IMR-90 (cell line): ENCODE results near the gene SERINC3. TPM values are rescaled to one million over a fixed set of nuclear protein-coding genes. Genes with fewer than 3 reads are reported as not detected.

Source experiments
- ATAC-seq: fragments of 200-7000 bp; cut with Tn5 transposase; 2 replicates; pipeline ENCODE4 v1.9.1; 2020; ENCODE audit warnings: low read depth, mild to moderate bottlenecking, moderate library complexity
- BruUV-seq: library from RNA; stranded (reverse); fragments of 400-500 nt; replicated peaks from 2 replicates; lab custom pipeline; 2021; lab: Mats Ljungman, UMichigan
- CTCF ChIA-PET: fragments of 300-600 bp; formaldehyde crosslinking; extraction: SDS; loops from one replicate; lab custom pipeline; 2021; ENCODE audit warnings: antibody characterized with exemption; lab: Yijun Ruan, JAX
- POLR2A ChIA-PET: fragments of 300-600 bp; sonication (Branson Sonifier 250); formaldehyde crosslinking; loops from one replicate; lab custom pipeline; 2022; ENCODE audit warnings: antibody characterized with exemption; ENCODE audit not compliant: unreplicated experiment; lab: Charles Lee
- DNase-seq: peaks from one replicate; pipeline ENCODE4 v3.0.0; 2013
- H2AFZ ChIP-seq: replicated peaks from 2 replicates; pipeline ENCODE3; 2013; ENCODE audit warnings: low read length, mild to moderate bottlenecking; ENCODE audit not compliant: poor library complexity
- H2AK5ac ChIP-seq: 2 replicates; pipeline ENCODE4 v1.6.1; 2013; ENCODE audit warnings: low read depth, low read length, inconsistent platforms
- H2AK9ac ChIP-seq: replicated peaks from 2 replicates; pipeline ENCODE3; 2013; ENCODE audit warnings: mild to moderate bottlenecking, low read depth, low read length, moderate library complexity; ENCODE audit not compliant: poor library complexity
- H2BK120ac ChIP-seq: 2 replicates; pipeline ENCODE4 v1.6.1; 2013; ENCODE audit warnings: low read depth, low read length, inconsistent platforms
- H2BK15ac ChIP-seq: 3 replicates; pipeline ENCODE4 v1.6.1; 2013; ENCODE audit warnings: low read depth, low read length, inconsistent platforms
- H2BK20ac ChIP-seq: 2 replicates; pipeline ENCODE4 v1.6.1; 2013; ENCODE audit warnings: low read depth, mild to moderate bottlenecking, inconsistent platforms, low read length, moderate library complexity
- H2BK5ac ChIP-seq: 2 replicates; pipeline ENCODE4 v1.6.1; 2013; ENCODE audit warnings: mild to moderate bottlenecking, low read depth, low read length, inconsistent platforms; ENCODE audit not compliant: poor library complexity, severe bottlenecking
- H3K14ac ChIP-seq: replicated peaks from 2 replicates; pipeline ENCODE4 v1.6.1; 2013; ENCODE audit warnings: low read depth, low read length, inconsistent platforms
- H3K18ac ChIP-seq: 2 replicates; pipeline ENCODE4 v1.6.1; 2013; ENCODE audit warnings: low read depth, low read length, control low read depth
- H3K23ac ChIP-seq: 2 replicates; pipeline ENCODE4 v1.6.1; 2013; ENCODE audit warnings: low read depth, low read length, inconsistent platforms
- H3K27ac ChIP-seq: 2 replicates; pipeline ENCODE4 v1.5.1; 2013; ENCODE audit warnings: mild to moderate bottlenecking, control low read depth, low read length; ENCODE audit not compliant: insufficient read depth
- H3K27me3 ChIP-seq: 2 replicates; pipeline ENCODE4 v1.6.1; 2013; ENCODE audit warnings: low read length; ENCODE audit not compliant: control insufficient read depth, insufficient read depth
- H3K36me3 ChIP-seq: 2 replicates; pipeline ENCODE4 v1.6.1; 2013; ENCODE audit warnings: low read length, mixed read lengths; ENCODE audit not compliant: control insufficient read depth, insufficient read depth
- H3K4ac ChIP-seq: 2 replicates; pipeline ENCODE4 v1.6.1; 2013; ENCODE audit warnings: low read depth, low read length, inconsistent platforms
- H3K4me1 ChIP-seq: 2 replicates; pipeline ENCODE4 v1.6.1; 2013; ENCODE audit warnings: low read length, mixed read lengths; ENCODE audit not compliant: control insufficient read depth, insufficient read depth
- H3K4me2 ChIP-seq: 2 replicates; pipeline ENCODE4 v1.6.1; 2013; ENCODE audit warnings: low read depth, mild to moderate bottlenecking, control low read depth, low read length, moderate library complexity
- H3K4me3 ChIP-seq: 2 replicates; pipeline ENCODE4 v1.5.1; 2013; ENCODE audit warnings: low read depth, mild to moderate bottlenecking, control low read depth, low read length, moderate library complexity; ENCODE audit not compliant: insufficient read depth
- H3K56ac ChIP-seq: 2 replicates; pipeline ENCODE4 v1.6.1; 2013; ENCODE audit warnings: low read length, inconsistent platforms; ENCODE audit not compliant: insufficient read depth; ENCODE audit errors: extremely low read depth
- H3K79me1 ChIP-seq, 2 experiments: 2 replicates each; pipeline ENCODE4 v1.6.1; 2013; ENCODE audit warnings: low read length in 2 of 2, inconsistent platforms in 1 of 2, low read depth in 1 of 2
- H3K9ac ChIP-seq: 2 replicates; pipeline ENCODE4 v1.6.1; 2013; ENCODE audit warnings: low read depth, low read length, control low read depth
- H3K9me1 ChIP-seq: 2 replicates; pipeline ENCODE4 v1.6.1; 2013; ENCODE audit warnings: low read length, inconsistent platforms; ENCODE audit not compliant: insufficient read depth
- H3K9me3 ChIP-seq: 2 replicates; pipeline ENCODE4 v1.6.1; 2013; ENCODE audit warnings: low read length; ENCODE audit not compliant: control insufficient read depth, insufficient read depth
- H4K20me1 ChIP-seq: 2 replicates; pipeline ENCODE4 v1.6.1; 2013; ENCODE audit warnings: low read length, inconsistent platforms; ENCODE audit not compliant: insufficient read depth
- H4K5ac ChIP-seq: 2 replicates; pipeline ENCODE4 v1.6.1; 2013; ENCODE audit warnings: mild to moderate bottlenecking, low read depth, low read length, control low read depth
- H4K8ac ChIP-seq, 2 experiments: 2 replicates each; pipeline ENCODE4 v1.6.1; 2013; ENCODE audit warnings: low read depth in 2 of 2, low read length in 2 of 2, control low read depth in 1 of 2, inconsistent platforms in 1 of 2
- H4K91ac ChIP-seq: 2 replicates; pipeline ENCODE4 v1.6.1; 2013; ENCODE audit warnings: low read depth, low read length, inconsistent platforms; ENCODE audit not compliant: insufficient read depth
- MXI1 ChIP-seq: IDR thresholded peaks from 2 replicates; pipeline ENCODE4 v1.6.1; 2012; ENCODE audit warnings: low read depth, mild to moderate bottlenecking, low read length, moderate library complexity, borderline replicate concordance
- RCOR1 ChIP-seq: IDR thresholded peaks from 2 replicates; pipeline ENCODE4 v1.6.1; 2012; ENCODE audit warnings: mild to moderate bottlenecking, low read length, improper control_type of control experiment; ENCODE audit not compliant: insufficient replicate concordance
- WGBS, 2 experiments: methylation state at CpG; one replicate each; pipeline versions ENCODE4 v1.1.5 to v1.1.7; 2013; ENCODE audit warnings: missing lambda C conversion rate in 2 of 2; ENCODE audit not compliant: insufficient read length in 1 of 2; ENCODE audit errors: extremely low coverage in 2 of 2; 5-methylcytosine and 5-hydroxymethylcytosine counted together
- dilution Hi-C: fragments of 300-500 bp; cut with HindIII; formaldehyde crosslinking; loops from one replicate; pipeline ENCODE4 v1.14.3; 2018; ENCODE audit warnings: low sequenced_read_pairs; ENCODE audit not compliant: unreplicated experiment
- in situ Hi-C: fragments of 300-500 bp; cut with MboI; formaldehyde crosslinking; loops from 3 replicates; pipeline ENCODE4 v1.14.3; 2019; ENCODE audit warnings: low sequenced_read_pairs, inconsistent platforms, mixed read lengths
- intact Hi-C: fragments of 100-400 bp; cut with micrococcal nuclease; formaldehyde crosslinking; loops from 2 replicates; pipeline ENCODE4 v1.10.0; 2022
- polyA plus RNA-seq, 3 experiments: library from polyadenylated mRNA; depleted of rRNA; stranded (reverse); fragments of >200 nt; gene quantifications; 2 replicates each; pipeline ENCODE4 v1.2.3, GENCODE V29; 2012; ENCODE audit warnings: low replicate concordance in 1 of 3
- total RNA-seq: library from RNA; depleted of rRNA; stranded (reverse); fragments of >200 nt; gene quantifications from 2 replicates; pipeline ENCODE4 v1.2.3, GENCODE V29; 2012
- TF ChIP-seq, protein P1 (sequence below): fragments of 150-350 bp; IDR thresholded peaks from 2 replicates; pipeline ENCODE4 v1.6.1; 2017; ENCODE audit warnings: mild to moderate bottlenecking, antibody characterized with exemption, low read length, low read depth
- TF ChIP-seq, protein P2 (sequence below): conservative IDR thresholded peaks from 2 replicates; pipeline ENCODE4 v1.5.1; 2012; ENCODE audit warnings: mild to moderate bottlenecking, low read depth, low read length, improper control_type of control experiment

SERINC3 gene
- total and polyA plus RNA-seq, 2 of the 4 experiments (the other 2 are of a cell fraction) = 101 to 132 TPM

DNA sequence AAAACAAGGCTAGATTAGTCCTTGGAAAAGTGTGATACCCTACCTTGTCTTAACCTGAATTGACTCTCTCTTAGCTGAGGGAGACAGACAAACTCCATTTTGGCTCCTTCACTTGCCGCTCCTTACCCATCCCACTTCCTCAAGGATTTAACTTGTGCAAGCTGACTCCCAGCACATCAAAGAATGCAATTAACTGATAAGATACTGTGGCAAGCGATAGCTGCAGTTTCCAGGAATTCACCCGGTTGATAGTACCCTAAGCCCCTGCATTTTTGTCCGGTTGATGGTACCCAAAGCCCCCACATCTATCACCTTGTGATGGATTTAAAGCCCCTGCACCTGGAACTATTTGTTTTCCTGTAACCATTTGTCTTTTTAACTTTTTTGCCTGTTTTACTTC is 1.9 kb upstream of the SERINC3 start:
- H2AK5ac ChIP-seq = no peak overlapping the region
- dilution Hi-C loops = no loop called here
- BruUV-seq = no TSS peak
- in situ Hi-C loops = no loop called here
- no peak overlapping the region for H4K5ac ChIP-seq
- no peak overlapping the region for H2AK9ac ChIP-seq
- H3K4me1 ChIP-seq = peaks cover 11% of the 10 kb centered on the region
- H3K14ac ChIP-seq = no peak overlapping the region
- CTCF ChIA-PET = interaction anchor here (0.6 kb wide), 1 partner anchor 321 kb away, joined by 3 read pairs; no protein-coding TSS in a partner anchor
- peaks cover 29% of the 10 kb centered on the region for H4K20me1 ChIP-seq
- no peak overlapping the region for H2AFZ ChIP-seq
- H3K9ac ChIP-seq = no peak overlapping the region
- no peak overlapping the region for H3K4me2 ChIP-seq
- H3K79me1 ChIP-seq = peaks cover 0 to 29% of the 10 kb centered on the region in 2 experiments; a peak in 2 of 4 replicates
- no peak overlapping the region for H3K4ac ChIP-seq
- no peak overlapping the region for H3K56ac ChIP-seq
- ATAC-seq (no peak), DNase-seq (no peak)
- H3K18ac ChIP-seq = no peak overlapping the region
- WGBS, 2 experiments = no CpG with 5 or more reads among the region's 4 CpGs
- H3K27me3 ChIP-seq = no peaks in the 10 kb centered on the region
- intact Hi-C loops = loop anchor here (2.0 kb wide), 1 partner anchor 87 kb away; no protein-coding TSS in a partner anchor
- no peak overlapping the region for H2BK5ac ChIP-seq
- no peak overlapping the region for H2BK120ac ChIP-seq
- H4K91ac ChIP-seq = no peak overlapping the region
- POLR2A ChIA-PET = no interaction called here
- H3K23ac ChIP-seq = no peak overlapping the region
- H2BK20ac ChIP-seq = no peak overlapping the region
- H3K4me3 ChIP-seq = no peak overlapping the region
- H2BK15ac ChIP-seq = no peak overlapping the region; the same call in 2 of the 3 replicates
- no peak for TF ChIP-seq MXI1
- no peak for TF ChIP-seq RCOR1
- TF ChIP-seq, protein P1, sequence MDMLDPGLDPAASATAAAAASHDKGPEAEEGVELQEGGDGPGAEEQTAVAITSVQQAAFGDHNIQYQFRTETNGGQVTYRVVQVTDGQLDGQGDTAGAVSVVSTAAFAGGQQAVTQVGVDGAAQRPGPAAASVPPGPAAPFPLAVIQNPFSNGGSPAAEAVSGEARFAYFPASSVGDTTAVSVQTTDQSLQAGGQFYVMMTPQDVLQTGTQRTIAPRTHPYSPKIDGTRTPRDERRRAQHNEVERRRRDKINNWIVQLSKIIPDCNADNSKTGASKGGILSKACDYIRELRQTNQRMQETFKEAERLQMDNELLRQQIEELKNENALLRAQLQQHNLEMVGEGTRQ = no peak
- TF ChIP-seq, protein P2, sequence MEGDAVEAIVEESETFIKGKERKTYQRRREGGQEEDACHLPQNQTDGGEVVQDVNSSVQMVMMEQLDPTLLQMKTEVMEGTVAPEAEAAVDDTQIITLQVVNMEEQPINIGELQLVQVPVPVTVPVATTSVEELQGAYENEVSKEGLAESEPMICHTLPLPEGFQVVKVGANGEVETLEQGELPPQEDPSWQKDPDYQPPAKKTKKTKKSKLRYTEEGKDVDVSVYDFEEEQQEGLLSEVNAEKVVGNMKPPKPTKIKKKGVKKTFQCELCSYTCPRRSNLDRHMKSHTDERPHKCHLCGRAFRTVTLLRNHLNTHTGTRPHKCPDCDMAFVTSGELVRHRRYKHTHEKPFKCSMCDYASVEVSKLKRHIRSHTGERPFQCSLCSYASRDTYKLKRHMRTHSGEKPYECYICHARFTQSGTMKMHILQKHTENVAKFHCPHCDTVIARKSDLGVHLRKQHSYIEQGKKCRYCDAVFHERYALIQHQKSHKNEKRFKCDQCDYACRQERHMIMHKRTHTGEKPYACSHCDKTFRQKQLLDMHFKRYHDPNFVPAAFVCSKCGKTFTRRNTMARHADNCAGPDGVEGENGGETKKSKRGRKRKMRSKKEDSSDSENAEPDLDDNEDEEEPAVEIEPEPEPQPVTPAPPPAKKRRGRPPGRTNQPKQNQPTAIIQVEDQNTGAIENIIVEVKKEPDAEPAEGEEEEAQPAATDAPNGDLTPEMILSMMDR = no peak
- H3K9me3 ChIP-seq = no peaks in the 10 kb centered on the region
- H3K9me1 ChIP-seq = peaks cover 9% of the 10 kb centered on the region
- H3K27ac ChIP-seq = no peak overlapping the region
- H4K8ac ChIP-seq = no peak overlapping the region
- 0 out of 2 replicates have a peak, but pooled peaks cover 1% of the 10 kb centered on the region for H3K36me3 ChIP-seq
